HL-60 (cell line): ENCODE measurements around the gene TMEM245.

Experiments used
- DNase-seq, 2 experiments: peaks; one replicate each; pipeline ENCODE4 v3.0.0-alpha.2; 2010 to 2020; ENCODE audit warnings: low read depth in 1 of 2, low spot score in 1 of 2
- H3K27ac ChIP-seq: fragments of 250-450 bp; sonication (Bioruptor Pico); replicated peaks from 2 replicates; pipeline ENCODE4 v1.5.1; 2020; ENCODE audit warnings: mild to moderate bottlenecking, moderate library complexity
- H3K27me3 ChIP-seq: fragments of 250-450 bp; sonication (Bioruptor Pico); 2 replicates; pipeline ENCODE4 v1.5.1; 2021; ENCODE audit warnings: mild to moderate bottlenecking, moderate library complexity; ENCODE audit not compliant: insufficient read depth, poor library complexity, severe bottlenecking
- H3K4me3 ChIP-seq: replicated peaks from 2 replicates; pipeline ENCODE4 v1.5.1; 2011; ENCODE audit warnings: mild to moderate bottlenecking, control low read depth, low read length; ENCODE audit not compliant: insufficient read depth
- GABPA ChIP-seq: IDR thresholded peaks from 2 replicates; pipeline ENCODE4 v1.6.1; 2012; ENCODE audit warnings: low read depth
- POLR2AphosphoS5 ChIP-seq: IDR thresholded peaks from 2 replicates; pipeline ENCODE4 v1.6.1; 2012; ENCODE audit warnings: low read depth
- SPI1 ChIP-seq: IDR thresholded peaks from 2 replicates; pipeline ENCODE4 v1.6.1; 2012; ENCODE audit warnings: low read depth, mild to moderate bottlenecking, borderline replicate concordance
- TF ChIP-seq, protein P1 (sequence below): IDR thresholded peaks from 2 replicates; pipeline ENCODE4 v1.6.1; 2012; ENCODE audit warnings: low read depth; ENCODE audit not compliant: insufficient replicate concordance
- TF ChIP-seq, protein P2 (sequence below): IDR thresholded peaks from one replicate; pipeline ENCODE4 v1.5.1; 2011; ENCODE audit warnings: low read length, control low read depth, inconsistent platforms; ENCODE audit not compliant: insufficient read depth

The TMEM245 gene

DNA sequence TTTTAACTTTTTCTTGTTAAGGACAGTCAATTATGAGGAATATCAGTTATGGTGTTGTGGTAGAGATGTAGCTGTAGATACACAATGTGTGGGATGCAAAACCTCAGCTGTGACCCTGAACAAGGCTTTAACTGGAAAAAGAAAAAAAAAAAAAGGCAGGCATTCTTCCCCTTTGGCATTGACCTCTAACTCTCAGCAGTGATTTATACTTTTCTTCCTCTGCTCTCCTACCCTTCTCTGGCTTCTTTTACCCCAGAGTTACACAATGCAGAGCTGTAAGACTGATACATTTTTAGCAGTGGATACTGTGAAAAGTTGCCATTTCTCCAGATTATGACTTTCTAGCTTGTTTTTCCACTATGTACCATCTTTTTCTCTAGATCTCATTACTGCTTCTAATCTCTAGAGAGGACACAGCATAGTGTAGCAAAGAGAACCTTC lies 108.5 kb downstream of the TMEM245 start:
- no peaks in the 10 kb centered on the region for H3K27me3 ChIP-seq
- H3K27ac ChIP-seq: no peak overlapping the region
- H3K4me3 ChIP-seq: no peak overlapping the region
- no peak for DNase-seq
- TF ChIP-seq GABPA: no peak
- TF ChIP-seq POLR2AphosphoS5: no peak
- TF ChIP-seq, protein P1, sequence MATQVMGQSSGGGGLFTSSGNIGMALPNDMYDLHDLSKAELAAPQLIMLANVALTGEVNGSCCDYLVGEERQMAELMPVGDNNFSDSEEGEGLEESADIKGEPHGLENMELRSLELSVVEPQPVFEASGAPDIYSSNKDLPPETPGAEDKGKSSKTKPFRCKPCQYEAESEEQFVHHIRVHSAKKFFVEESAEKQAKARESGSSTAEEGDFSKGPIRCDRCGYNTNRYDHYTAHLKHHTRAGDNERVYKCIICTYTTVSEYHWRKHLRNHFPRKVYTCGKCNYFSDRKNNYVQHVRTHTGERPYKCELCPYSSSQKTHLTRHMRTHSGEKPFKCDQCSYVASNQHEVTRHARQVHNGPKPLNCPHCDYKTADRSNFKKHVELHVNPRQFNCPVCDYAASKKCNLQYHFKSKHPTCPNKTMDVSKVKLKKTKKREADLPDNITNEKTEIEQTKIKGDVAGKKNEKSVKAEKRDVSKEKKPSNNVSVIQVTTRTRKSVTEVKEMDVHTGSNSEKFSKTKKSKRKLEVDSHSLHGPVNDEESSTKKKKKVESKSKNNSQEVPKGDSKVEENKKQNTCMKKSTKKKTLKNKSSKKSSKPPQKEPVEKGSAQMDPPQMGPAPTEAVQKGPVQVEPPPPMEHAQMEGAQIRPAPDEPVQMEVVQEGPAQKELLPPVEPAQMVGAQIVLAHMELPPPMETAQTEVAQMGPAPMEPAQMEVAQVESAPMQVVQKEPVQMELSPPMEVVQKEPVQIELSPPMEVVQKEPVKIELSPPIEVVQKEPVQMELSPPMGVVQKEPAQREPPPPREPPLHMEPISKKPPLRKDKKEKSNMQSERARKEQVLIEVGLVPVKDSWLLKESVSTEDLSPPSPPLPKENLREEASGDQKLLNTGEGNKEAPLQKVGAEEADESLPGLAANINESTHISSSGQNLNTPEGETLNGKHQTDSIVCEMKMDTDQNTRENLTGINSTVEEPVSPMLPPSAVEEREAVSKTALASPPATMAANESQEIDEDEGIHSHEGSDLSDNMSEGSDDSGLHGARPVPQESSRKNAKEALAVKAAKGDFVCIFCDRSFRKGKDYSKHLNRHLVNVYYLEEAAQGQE: no peak
- no peak for TF ChIP-seq SPI1
- TF ChIP-seq, protein P2, sequence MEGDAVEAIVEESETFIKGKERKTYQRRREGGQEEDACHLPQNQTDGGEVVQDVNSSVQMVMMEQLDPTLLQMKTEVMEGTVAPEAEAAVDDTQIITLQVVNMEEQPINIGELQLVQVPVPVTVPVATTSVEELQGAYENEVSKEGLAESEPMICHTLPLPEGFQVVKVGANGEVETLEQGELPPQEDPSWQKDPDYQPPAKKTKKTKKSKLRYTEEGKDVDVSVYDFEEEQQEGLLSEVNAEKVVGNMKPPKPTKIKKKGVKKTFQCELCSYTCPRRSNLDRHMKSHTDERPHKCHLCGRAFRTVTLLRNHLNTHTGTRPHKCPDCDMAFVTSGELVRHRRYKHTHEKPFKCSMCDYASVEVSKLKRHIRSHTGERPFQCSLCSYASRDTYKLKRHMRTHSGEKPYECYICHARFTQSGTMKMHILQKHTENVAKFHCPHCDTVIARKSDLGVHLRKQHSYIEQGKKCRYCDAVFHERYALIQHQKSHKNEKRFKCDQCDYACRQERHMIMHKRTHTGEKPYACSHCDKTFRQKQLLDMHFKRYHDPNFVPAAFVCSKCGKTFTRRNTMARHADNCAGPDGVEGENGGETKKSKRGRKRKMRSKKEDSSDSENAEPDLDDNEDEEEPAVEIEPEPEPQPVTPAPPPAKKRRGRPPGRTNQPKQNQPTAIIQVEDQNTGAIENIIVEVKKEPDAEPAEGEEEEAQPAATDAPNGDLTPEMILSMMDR: no peak

DNA sequence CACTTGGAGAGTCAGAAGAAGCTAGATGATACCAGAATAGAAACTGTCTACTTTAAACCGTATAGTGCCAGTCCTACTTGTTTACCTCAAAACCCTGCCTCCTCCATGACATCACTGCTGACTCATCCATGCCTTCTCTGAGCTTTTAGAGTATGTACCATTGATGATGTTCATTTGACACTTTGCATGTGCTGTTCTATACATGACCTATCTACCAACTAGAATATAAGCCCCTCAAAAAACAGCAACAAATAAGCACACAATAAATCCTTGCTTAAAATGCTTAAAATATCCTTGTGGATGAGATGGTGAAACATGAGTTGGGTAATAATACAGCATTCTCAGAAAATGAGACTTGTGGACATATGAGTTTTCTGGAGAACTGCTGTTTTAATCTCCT lies 109.0 kb downstream of the TMEM245 start:
- peak in 1 of 2 experiments; percentile 7 for DNase-seq
- Histone ChIP-seq H3K4me3 (no peak overlapping the region), H3K27ac (no peak overlapping the region), H3K27me3 (no peaks in the 10 kb centered on the region)
- TF ChIP-seq, protein P1: no peak
- no peak for TF ChIP-seq POLR2AphosphoS5
- TF ChIP-seq, protein P2: no peak
- no peak for TF ChIP-seq GABPA
- TF ChIP-seq SPI1: no peak

DNA sequence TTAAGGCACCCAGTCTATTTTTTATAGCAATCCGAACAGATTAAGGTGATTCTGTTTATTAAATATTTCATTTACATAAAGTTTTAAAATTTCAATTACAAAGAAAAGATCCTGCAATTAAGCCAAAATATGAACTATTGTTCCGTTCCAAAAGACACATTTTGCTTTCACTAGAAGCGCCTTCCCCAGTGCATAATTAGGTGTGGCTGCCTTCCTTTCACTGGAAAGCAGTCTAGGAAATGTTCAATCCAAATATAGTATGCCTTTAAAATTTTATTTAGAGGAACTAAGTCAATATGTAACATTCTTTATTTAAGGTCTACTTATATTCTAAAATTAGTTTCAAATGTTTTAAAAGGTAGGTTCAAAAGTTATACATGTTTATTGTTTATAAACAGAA lies 114.1 kb downstream of the TMEM245 start:
- DNase-seq: no peak
- no peaks in the 10 kb centered on the region for H3K27me3 ChIP-seq
- H3K27ac ChIP-seq: no peak overlapping the region
- H3K4me3 ChIP-seq: no peak overlapping the region
- TF ChIP-seq, protein P1: no peak
- TF ChIP-seq, protein P2: no peak
- TF ChIP-seq GABPA (no peak), SPI1 (no peak), POLR2AphosphoS5 (no peak)
